IPS-15b (cell line): ENCODE results near the gene RAPGEF2.

ENCODE experiments used
- H3K27me3 ChIP-seq: one replicate; pipeline ENCODE4 v1.6.1; 2013; ENCODE audit warnings: low read length; ENCODE audit not compliant: control insufficient read depth, insufficient read depth
- H3K36me3 ChIP-seq: one replicate; pipeline ENCODE4 v1.6.1; 2013; ENCODE audit warnings: low read length; ENCODE audit not compliant: control insufficient read depth, insufficient read depth
- H3K4me1 ChIP-seq: one replicate; pipeline ENCODE4 v1.6.1; 2013; ENCODE audit warnings: mild to moderate bottlenecking, low read length; ENCODE audit not compliant: control insufficient read depth, insufficient read depth
- H3K4me3 ChIP-seq: one replicate; pipeline ENCODE4 v1.5.1; 2013; ENCODE audit warnings: low read depth, low read length
- H3K9ac ChIP-seq: one replicate; pipeline ENCODE4 v1.6.1; 2013; ENCODE audit warnings: low read depth, mild to moderate bottlenecking, low read length
- H3K9me3 ChIP-seq: one replicate; pipeline ENCODE4 v1.6.1; 2013; ENCODE audit warnings: mild to moderate bottlenecking, low read length; ENCODE audit not compliant: control insufficient read depth, insufficient read depth

RAPGEF2 gene

GRCh38 chr4:159212675-159213293, 109.9 kb downstream of the RAPGEF2 start:
- H3K36me3 ChIP-seq: no peaks in the 10 kb centered on the region
- H3K9ac ChIP-seq: no peak overlapping the region
- H3K9me3 ChIP-seq: no peaks in the 10 kb centered on the region
- H3K4me3 ChIP-seq: no peak overlapping the region
- H3K27me3 ChIP-seq: no peaks in the 10 kb centered on the region
- H3K4me1 ChIP-seq: peaks cover 4% of the 10 kb centered on the region

- H3K4me3 ChIP-seq: no peak overlapping the region
- no peak overlapping the region for H3K9ac ChIP-seq
- no peaks in the 10 kb centered on the region for H3K4me1 ChIP-seq
- no peaks in the 10 kb centered on the region for H3K27me3 ChIP-seq
- H3K36me3 ChIP-seq: no peaks in the 10 kb centered on the region
- no peaks in the 10 kb centered on the region for H3K9me3 ChIP-seq
Observed at GRCh38 chr4:159216834-159217233, 114.0 kb downstream of the RAPGEF2 start.

- H3K9me3 ChIP-seq: no peaks in the 10 kb centered on the region
- no peaks in the 10 kb centered on the region for H3K27me3 ChIP-seq
- H3K9ac ChIP-seq: no peak overlapping the region
- H3K4me3 ChIP-seq: no peak overlapping the region
- no peaks in the 10 kb centered on the region for H3K36me3 ChIP-seq
- H3K4me1 ChIP-seq: peaks cover 4% of the 10 kb centered on the region
Observed at GRCh38 chr4:159219862-159220261, 117.0 kb downstream of the RAPGEF2 start.

GRCh38 chr4:159220353-159220752, 117.5 kb downstream of the RAPGEF2 start:
- Histone ChIP-seq H3K27me3 (no peaks in the 10 kb centered on the region), H3K9ac (no peak overlapping the region), H3K4me1 (peaks cover 4% of the 10 kb centered on the region), H3K4me3 (no peak overlapping the region), H3K36me3 (no peaks in the 10 kb centered on the region), H3K9me3 (no peaks in the 10 kb centered on the region)

GRCh38 chr4:159221280-159221679, 118.4 kb downstream of the RAPGEF2 start:
- Histone ChIP-seq H3K4me1 (peaks cover 4% of the 10 kb centered on the region), H3K9ac (no peak overlapping the region), H3K36me3 (no peaks in the 10 kb centered on the region), H3K4me3 (no peak overlapping the region), H3K9me3 (no peaks in the 10 kb centered on the region), H3K27me3 (no peaks in the 10 kb centered on the region)

- peaks cover 4% of the 10 kb centered on the region for H3K4me1 ChIP-seq
- H3K4me3 ChIP-seq: no peak overlapping the region
- H3K9me3 ChIP-seq: no peaks in the 10 kb centered on the region
- no peaks in the 10 kb centered on the region for H3K36me3 ChIP-seq
- no peak overlapping the region for H3K9ac ChIP-seq
- no peaks in the 10 kb centered on the region for H3K27me3 ChIP-seq
Observed at GRCh38 chr4:159222043-159222552, 119.2 kb downstream of the RAPGEF2 start.

GRCh38 chr4:159224408-159224807, 121.5 kb downstream of the RAPGEF2 start:
- Histone ChIP-seq H3K9me3 (no peaks in the 10 kb centered on the region), H3K27me3 (no peaks in the 10 kb centered on the region), H3K9ac (no peak overlapping the region), H3K36me3 (no peaks in the 10 kb centered on the region), H3K4me3 (no peak overlapping the region), H3K4me1 (peaks cover 9% of the 10 kb centered on the region)

GRCh38 chr4:159227378-159227777, 124.5 kb downstream of the RAPGEF2 start:
- Histone ChIP-seq H3K36me3 (no peaks in the 10 kb centered on the region), H3K4me3 (no peak overlapping the region), H3K9ac (no peak overlapping the region), H3K4me1 (peaks cover 15% of the 10 kb centered on the region), H3K9me3 (no peaks in the 10 kb centered on the region), H3K27me3 (no peaks in the 10 kb centered on the region)

- Histone ChIP-seq H3K9ac (no peak overlapping the region), H3K9me3 (no peaks in the 10 kb centered on the region), H3K4me1 (peaks cover 18% of the 10 kb centered on the region), H3K36me3 (no peaks in the 10 kb centered on the region), H3K27me3 (no peaks in the 10 kb centered on the region), H3K4me3 (no peak overlapping the region)
Observed at GRCh38 chr4:159227984-159228383, 125.1 kb downstream of the RAPGEF2 start.

- no peaks in the 10 kb centered on the region for H3K9me3 ChIP-seq
Observed at GRCh38 chr4:159229164-159229563, 126.3 kb downstream of the RAPGEF2 start.

GRCh38 chr4:159232465-159233106, 129.7 kb downstream of the RAPGEF2 start:
- Histone ChIP-seq H3K4me3 (no peak overlapping the region), H3K9me3 (no peaks in the 10 kb centered on the region), H3K9ac (no peak overlapping the region), H3K27me3 (no peaks in the 10 kb centered on the region), H3K36me3 (no peaks in the 10 kb centered on the region), H3K4me1 (peaks cover 18% of the 10 kb centered on the region)

More at GRCh38 chr4:159229164-159229563, 126.3 kb downstream of the RAPGEF2 start:
- peaks cover 22% of the 10 kb centered on the region for H3K4me1 ChIP-seq
- no peak overlapping the region for H3K9ac ChIP-seq
- no peaks in the 10 kb centered on the region for H3K27me3 ChIP-seq
- no peak overlapping the region for H3K4me3 ChIP-seq
- H3K36me3 ChIP-seq: no peaks in the 10 kb centered on the region

- H3K9me3 ChIP-seq: no peaks in the 10 kb centered on the region
Observed at GRCh38 chr4:159235779-159236368, 133.0 kb downstream of the RAPGEF2 start.

More at GRCh38 chr4:159235779-159236368, 133.0 kb downstream of the RAPGEF2 start:
- no peak overlapping the region for H3K4me3 ChIP-seq
- no peak overlapping the region for H3K9ac ChIP-seq
- no peaks in the 10 kb centered on the region for H3K36me3 ChIP-seq
- H3K4me1 ChIP-seq: peaks cover 11% of the 10 kb centered on the region
- H3K27me3 ChIP-seq: no peaks in the 10 kb centered on the region
